ENCODE data around the gene SMS.
A peak's percentile ranks its signal among the peaks of the same experiment; 100 is the strongest.

The SMS gene

GRCh38 chrX:21940356-21940829, at the start of gene SMS:
Gene SMS, plus strand, starts transcription at chrX:21940709. Its CDS starts 116 bp downstream, at chrX:21940825.
- peak; percentile 37 to 44 for DNase-seq (ENCODE audit: extremely low read depth in 1 of 2, low read depth in 1 of 2)

DNA sequence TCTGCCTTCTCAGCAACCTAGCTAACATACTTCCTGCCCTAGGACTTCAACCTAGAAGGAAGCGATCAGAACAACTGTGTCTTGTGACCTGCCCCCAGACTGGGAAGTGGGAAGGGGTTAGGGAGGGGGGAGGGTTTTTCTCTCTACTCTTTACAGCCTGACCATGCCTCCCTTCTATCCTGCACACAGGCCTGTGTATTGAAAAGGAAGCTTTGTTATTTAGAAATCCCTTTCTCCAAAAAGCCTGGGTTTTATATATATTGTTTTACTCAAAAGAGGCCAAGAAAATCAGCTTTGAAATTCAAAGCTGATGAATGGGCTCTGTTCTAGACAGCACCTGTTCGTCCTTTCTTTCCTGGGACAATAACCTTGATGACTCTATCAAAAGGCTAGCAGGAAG, 35.2 kb upstream of the SMS start:
- no peak for DNase-seq (ENCODE audit: extremely low read depth in 1 of 2, low read depth in 1 of 2)

DNA sequence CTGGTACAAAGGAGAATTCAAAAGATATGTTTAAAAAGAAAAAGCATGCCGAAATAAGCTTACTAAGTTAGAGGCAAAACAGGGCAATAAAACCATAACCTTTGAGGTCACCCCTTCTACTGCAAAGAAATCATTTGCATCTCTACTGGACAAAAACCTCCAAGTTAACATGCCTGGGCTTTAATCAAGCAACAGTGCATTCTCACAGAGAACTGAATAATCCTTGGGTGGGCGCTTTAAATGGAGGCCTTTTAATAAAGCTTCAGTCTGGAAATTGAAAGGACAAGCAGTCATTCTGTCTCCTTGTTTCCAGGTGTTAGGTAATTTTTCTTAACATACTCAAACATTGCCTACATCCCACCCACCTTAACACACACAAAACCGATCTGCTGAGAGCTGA, 34.6 kb upstream of the SMS start:
- DNase-seq (ENCODE audit: extremely low read depth in 1 of 2, low read depth in 1 of 2) = no peak

DNA sequence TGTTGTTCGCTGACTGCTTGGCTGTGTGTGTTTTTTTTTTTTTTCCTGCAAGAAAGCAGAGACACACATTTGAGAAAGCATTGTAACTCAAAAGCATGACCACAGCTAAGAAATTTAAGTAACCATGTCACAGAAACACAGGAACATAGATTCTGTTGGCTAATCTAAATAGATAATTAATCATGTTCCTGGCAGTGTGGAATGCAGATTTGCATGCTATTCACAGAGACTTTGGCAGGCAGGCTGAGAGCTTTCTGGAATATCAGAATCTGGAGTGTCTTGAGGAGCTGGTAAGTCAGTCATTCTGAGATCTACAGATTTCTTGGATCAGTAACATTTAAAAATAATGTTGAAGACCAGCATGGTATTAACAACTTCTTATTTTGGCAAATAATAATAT, 33.2 kb upstream of the SMS start:
- no peak for DNase-seq (ENCODE audit: extremely low read depth in 1 of 2, low read depth in 1 of 2)

DNA sequence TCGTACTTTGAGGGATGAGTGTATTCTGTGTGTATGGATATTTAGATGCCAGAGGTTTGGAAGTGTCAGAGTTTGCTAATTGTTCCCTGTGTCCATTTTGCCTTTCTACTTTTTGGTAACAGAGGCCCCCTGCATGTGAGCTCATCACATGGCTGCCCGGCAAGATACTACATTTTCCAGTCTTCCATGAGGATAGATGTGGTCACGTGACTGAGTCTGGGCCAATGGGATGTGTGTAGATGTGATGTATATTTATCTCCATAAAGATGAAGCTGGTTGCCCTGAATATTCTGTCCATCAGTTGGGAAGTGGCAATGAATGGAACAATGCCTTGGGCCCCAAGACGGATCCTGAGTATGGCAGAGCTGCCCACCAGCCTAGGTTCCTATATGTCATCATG, 29.0 kb upstream of the SMS start:
- DNase-seq (ENCODE audit: extremely low read depth in 1 of 2, low read depth in 1 of 2) = no peak

GRCh38 chrX:21912220-21912619, 28.3 kb upstream of the SMS start:
- no peak for DNase-seq (ENCODE audit: extremely low read depth in 1 of 2, low read depth in 1 of 2)

GRCh38 chrX:21912989-21913388, 27.5 kb upstream of the SMS start:
- DNase-seq (ENCODE audit: extremely low read depth in 1 of 2, low read depth in 1 of 2) = no peak

DNA sequence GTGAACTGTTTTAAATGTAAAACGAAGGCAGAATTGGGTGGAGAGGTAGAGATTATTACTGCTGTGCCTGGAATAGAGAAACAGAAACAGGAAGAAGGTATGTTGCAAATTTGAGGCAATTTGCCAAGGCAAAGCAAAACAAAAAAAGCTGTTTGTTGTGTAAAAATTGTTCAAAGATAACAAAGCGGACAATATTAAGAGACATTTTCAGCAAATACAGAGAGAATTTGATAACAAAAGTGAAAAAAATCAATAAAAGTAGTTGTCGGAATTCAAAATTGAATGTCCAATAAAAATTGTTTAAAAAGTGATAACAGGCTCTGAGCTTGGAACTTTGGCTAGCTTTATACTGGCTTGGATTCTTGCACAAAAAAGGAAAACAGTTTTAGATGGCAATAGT, 14.4 kb upstream of the SMS start:
- DNase-seq (ENCODE audit: extremely low read depth in 1 of 2, low read depth in 1 of 2) = no peak

- no peak for DNase-seq (ENCODE audit: extremely low read depth in 1 of 2, low read depth in 1 of 2)
Observed at GRCh38 chrX:21926527-21927278, 13.8 kb upstream of the SMS start.

GRCh38 chrX:21929209-21929608, 11.3 kb upstream of the SMS start:
- DNase-seq (ENCODE audit: extremely low read depth in 1 of 2, low read depth in 1 of 2) = no peak

- DNase-seq (ENCODE audit: extremely low read depth in 1 of 2, low read depth in 1 of 2) = no peak
Observed at GRCh38 chrX:21930986-21931385, 9.5 kb upstream of the SMS start.

DNA sequence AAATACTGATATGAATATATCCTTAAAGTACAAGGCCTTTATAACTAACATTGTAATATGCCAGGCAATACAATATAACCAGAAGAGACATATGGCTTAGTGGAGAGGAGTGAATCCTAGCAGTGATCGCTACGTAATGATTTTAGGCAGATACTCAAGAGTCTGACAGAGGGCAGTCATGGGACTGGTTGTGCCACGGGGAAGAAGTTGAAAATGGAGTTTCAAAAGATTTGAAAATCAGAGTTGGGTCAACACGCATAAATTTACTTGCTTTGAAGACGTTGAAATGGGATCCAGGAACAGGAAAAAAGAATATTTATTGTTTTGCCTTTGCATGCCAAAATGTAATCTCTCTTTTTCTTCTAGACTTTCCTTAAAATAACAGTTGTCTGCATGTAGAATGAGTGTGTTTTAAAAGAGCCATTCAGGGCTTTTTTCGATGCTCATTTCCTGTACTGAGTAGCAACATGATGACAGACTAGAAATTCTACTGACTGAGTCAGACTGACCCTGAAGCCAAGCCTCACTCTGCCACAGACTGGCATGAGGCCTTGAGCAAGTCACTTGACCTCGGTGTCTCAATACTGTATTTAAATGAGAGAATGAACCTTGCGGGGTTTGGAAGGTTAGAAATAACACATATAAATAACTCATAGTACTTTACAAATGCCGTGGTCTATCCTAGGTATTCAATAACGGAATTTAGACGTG, 8.1 kb upstream of the SMS start:
- no peak for DNase-seq (ENCODE audit: extremely low read depth in 1 of 2, low read depth in 1 of 2)

GRCh38 chrX:21933077-21933476, 7.4 kb upstream of the SMS start:
- DNase-seq (ENCODE audit: extremely low read depth in 1 of 2, low read depth in 1 of 2) = no peak

GRCh38 chrX:21934414-21934813, 6.1 kb upstream of the SMS start:
- no peak for DNase-seq (ENCODE audit: extremely low read depth in 1 of 2, low read depth in 1 of 2)

GRCh38 chrX:21939906-21940305, 603 bp upstream of the SMS start:
- no peak for DNase-seq (ENCODE audit: extremely low read depth in 1 of 2, low read depth in 1 of 2)

DNA sequence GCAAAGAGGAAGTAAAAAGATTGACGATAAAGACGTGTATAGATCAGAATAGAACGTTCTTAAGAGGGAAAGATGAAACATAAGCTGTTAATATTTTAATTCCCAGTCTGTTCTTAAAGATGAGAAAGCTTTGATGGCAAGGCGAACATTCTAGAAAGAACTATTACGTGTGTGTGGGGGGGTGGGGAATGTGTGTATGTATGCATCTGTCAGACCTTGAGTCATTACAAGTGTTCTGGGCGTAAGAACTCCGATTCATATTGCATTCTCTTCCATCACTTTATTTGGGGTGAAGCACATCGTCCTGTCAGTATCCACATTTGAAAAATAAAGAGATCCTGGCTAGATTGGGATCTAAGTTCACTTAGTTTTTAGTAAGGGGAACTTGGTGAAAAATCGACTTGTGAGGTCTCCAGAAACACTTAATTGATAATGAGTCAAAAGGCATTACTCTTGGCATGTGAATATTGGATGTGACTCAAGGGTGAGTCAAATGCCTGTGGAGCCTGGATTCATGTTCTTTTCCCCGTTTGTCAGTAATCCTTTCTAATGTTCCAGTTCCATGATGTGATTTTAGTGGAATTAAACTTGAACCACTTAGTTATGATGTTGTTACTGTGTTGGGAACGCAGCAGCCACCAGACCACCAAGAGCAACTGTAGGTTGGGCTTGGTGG, 3.1 kb downstream of the SMS start:
- no peak for DNase-seq (ENCODE audit: extremely low read depth in 1 of 2, low read depth in 1 of 2)

- no peak for DNase-seq (ENCODE audit: extremely low read depth in 1 of 2, low read depth in 1 of 2)
Observed at GRCh38 chrX:21944136-21944615, 3.7 kb downstream of the SMS start.

- no peak for DNase-seq (ENCODE audit: extremely low read depth in 1 of 2, low read depth in 1 of 2)
Observed at GRCh38 chrX:21946925-21947641, 6.6 kb downstream of the SMS start.

- DNase-seq (ENCODE audit: extremely low read depth in 1 of 2, low read depth in 1 of 2) = no peak
Observed at GRCh38 chrX:21947671-21948070, 7.2 kb downstream of the SMS start.

GRCh38 chrX:21948897-21949578, 8.5 kb downstream of the SMS start:
- DNase-seq (ENCODE audit: extremely low read depth in 1 of 2, low read depth in 1 of 2) = no peak

Data from stimulated activated CD8-positive, alpha-beta memory T cell treated with anti-CD3 and anti-CD28 coated beads, Interleukin-7, amount 100 ng/mL, for 48 hours (primary cell).